Ramos (cell line): ENCODE results near the gene SOWAHA.
"Not testable (repeated sequence)": the region's sequence is repeated elsewhere in the genome, so short reads cannot be mapped to it uniquely, and the experiment has no call there.

Experiments
- in situ Hi-C: fragments of 300-500 bp; cut with MboI; formaldehyde crosslinking; loops from one replicate; pipeline ENCODE4 v1.14.3; 2022; ENCODE audit warnings: low sequenced_read_pairs; ENCODE audit not compliant: unreplicated experiment

Gene SOWAHA

GRCh38 chr5:132839426-132840301, 26.6 kb downstream of the SOWAHA start:
- in situ Hi-C loops, result no loop called here

GRCh38 chr5:132840313-132840712, 27.2 kb downstream of the SOWAHA start:
- in situ Hi-C loops, result no loop called here

GRCh38 chr5:132840896-132841295, 27.8 kb downstream of the SOWAHA start:
- in situ Hi-C loops, result no loop called here

- in situ Hi-C loops, result no loop called here
Measured at GRCh38 chr5:132841305-132841704, 28.2 kb downstream of the SOWAHA start.

- in situ Hi-C loops, result no loop called here
Measured at GRCh38 chr5:132848270-132848669, 35.2 kb downstream of the SOWAHA start.

- in situ Hi-C loops, result no loop called here
Measured at GRCh38 chr5:132849347-132849746, 36.2 kb downstream of the SOWAHA start.

GRCh38 chr5:132850066-132850465, 37.0 kb downstream of the SOWAHA start:
- in situ Hi-C loops, result no loop called here

- in situ Hi-C loops, result no loop called here
Measured at GRCh38 chr5:132853323-132853722, 40.2 kb downstream of the SOWAHA start.

- in situ Hi-C loops, result no loop called here
Measured at GRCh38 chr5:132853790-132854189, 40.7 kb downstream of the SOWAHA start.

GRCh38 chr5:132854301-132854700, 41.2 kb downstream of the SOWAHA start:
- in situ Hi-C loops, result no loop called here

GRCh38 chr5:132854992-132855391, 41.9 kb downstream of the SOWAHA start:
- in situ Hi-C loops, result not testable (repeated sequence)

- in situ Hi-C loops, result no loop called here
Measured at GRCh38 chr5:132856011-132856410, 42.9 kb downstream of the SOWAHA start.

- in situ Hi-C loops, result no loop called here
Measured at GRCh38 chr5:132859889-132860437, 46.9 kb downstream of the SOWAHA start.

GRCh38 chr5:132860742-132861141, 47.6 kb downstream of the SOWAHA start:
- in situ Hi-C loops, result no loop called here

- in situ Hi-C loops, result no loop called here
Measured at GRCh38 chr5:132865668-132866341, 52.7 kb downstream of the SOWAHA start.
